ENCODE measurements around the gene MGAT1.

DNA sequence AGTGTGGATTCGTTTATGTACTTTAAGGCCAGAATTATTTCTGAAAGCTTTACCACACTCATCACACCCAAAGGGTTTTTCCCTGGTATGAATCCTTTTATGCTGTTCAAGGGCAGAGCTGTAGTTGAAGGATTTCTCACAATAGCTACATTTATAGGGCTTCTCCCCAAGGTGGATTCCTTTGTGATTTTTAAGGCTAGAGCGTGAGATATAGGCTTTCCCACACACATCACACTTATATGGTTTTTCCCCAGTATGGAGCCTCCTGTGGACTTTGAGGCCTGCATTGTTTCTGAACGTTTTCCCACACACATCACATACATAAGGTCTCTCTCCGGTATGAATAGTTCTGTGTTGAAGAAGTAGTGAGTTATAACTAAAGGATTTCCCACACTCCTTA, 47.2 kb upstream of the MGAT1 start:
- TF ChIP-seq, protein P1, sequence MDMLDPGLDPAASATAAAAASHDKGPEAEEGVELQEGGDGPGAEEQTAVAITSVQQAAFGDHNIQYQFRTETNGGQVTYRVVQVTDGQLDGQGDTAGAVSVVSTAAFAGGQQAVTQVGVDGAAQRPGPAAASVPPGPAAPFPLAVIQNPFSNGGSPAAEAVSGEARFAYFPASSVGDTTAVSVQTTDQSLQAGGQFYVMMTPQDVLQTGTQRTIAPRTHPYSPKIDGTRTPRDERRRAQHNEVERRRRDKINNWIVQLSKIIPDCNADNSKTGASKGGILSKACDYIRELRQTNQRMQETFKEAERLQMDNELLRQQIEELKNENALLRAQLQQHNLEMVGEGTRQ (CRISPR knock-in tag; IDR thresholded peaks at IDR 0.05): no peak
- TF ChIP-seq JUN (CRISPR knock-in tag; IDR thresholded peaks at IDR 0.05) (no peak), ETV6 (CRISPR knock-in tag; IDR thresholded peaks at IDR 0.05) (no peak), ZNF416 (CRISPR knock-in tag; IDR thresholded peaks at IDR 0.05) (no peak), MXD4 (CRISPR knock-in tag; IDR thresholded peaks at IDR 0.05; ENCODE audit: borderline replicate concordance) (no peak)
- TF ChIP-seq, protein P2, sequence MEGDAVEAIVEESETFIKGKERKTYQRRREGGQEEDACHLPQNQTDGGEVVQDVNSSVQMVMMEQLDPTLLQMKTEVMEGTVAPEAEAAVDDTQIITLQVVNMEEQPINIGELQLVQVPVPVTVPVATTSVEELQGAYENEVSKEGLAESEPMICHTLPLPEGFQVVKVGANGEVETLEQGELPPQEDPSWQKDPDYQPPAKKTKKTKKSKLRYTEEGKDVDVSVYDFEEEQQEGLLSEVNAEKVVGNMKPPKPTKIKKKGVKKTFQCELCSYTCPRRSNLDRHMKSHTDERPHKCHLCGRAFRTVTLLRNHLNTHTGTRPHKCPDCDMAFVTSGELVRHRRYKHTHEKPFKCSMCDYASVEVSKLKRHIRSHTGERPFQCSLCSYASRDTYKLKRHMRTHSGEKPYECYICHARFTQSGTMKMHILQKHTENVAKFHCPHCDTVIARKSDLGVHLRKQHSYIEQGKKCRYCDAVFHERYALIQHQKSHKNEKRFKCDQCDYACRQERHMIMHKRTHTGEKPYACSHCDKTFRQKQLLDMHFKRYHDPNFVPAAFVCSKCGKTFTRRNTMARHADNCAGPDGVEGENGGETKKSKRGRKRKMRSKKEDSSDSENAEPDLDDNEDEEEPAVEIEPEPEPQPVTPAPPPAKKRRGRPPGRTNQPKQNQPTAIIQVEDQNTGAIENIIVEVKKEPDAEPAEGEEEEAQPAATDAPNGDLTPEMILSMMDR (IDR thresholded peaks at IDR 0.05): no peak
- TF ChIP-seq, protein P3, sequence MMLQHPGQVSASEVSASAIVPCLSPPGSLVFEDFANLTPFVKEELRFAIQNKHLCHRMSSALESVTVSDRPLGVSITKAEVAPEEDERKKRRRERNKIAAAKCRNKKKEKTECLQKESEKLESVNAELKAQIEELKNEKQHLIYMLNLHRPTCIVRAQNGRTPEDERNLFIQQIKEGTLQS (CRISPR knock-in tag; conservative IDR thresholded peaks at IDR 0.05): no peak
- TF ChIP-seq, protein P4, sequence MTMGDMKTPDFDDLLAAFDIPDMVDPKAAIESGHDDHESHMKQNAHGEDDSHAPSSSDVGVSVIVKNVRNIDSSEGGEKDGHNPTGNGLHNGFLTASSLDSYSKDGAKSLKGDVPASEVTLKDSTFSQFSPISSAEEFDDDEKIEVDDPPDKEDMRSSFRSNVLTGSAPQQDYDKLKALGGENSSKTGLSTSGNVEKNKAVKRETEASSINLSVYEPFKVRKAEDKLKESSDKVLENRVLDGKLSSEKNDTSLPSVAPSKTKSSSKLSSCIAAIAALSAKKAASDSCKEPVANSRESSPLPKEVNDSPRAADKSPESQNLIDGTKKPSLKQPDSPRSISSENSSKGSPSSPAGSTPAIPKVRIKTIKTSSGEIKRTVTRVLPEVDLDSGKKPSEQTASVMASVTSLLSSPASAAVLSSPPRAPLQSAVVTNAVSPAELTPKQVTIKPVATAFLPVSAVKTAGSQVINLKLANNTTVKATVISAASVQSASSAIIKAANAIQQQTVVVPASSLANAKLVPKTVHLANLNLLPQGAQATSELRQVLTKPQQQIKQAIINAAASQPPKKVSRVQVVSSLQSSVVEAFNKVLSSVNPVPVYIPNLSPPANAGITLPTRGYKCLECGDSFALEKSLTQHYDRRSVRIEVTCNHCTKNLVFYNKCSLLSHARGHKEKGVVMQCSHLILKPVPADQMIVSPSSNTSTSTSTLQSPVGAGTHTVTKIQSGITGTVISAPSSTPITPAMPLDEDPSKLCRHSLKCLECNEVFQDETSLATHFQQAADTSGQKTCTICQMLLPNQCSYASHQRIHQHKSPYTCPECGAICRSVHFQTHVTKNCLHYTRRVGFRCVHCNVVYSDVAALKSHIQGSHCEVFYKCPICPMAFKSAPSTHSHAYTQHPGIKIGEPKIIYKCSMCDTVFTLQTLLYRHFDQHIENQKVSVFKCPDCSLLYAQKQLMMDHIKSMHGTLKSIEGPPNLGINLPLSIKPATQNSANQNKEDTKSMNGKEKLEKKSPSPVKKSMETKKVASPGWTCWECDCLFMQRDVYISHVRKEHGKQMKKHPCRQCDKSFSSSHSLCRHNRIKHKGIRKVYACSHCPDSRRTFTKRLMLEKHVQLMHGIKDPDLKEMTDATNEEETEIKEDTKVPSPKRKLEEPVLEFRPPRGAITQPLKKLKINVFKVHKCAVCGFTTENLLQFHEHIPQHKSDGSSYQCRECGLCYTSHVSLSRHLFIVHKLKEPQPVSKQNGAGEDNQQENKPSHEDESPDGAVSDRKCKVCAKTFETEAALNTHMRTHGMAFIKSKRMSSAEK (CRISPR knock-in tag; IDR thresholded peaks at IDR 0.05; ENCODE audit: borderline replicate concordance): no peak
